Measurements from ENCODE around the gene GATD1. TPM values are rescaled to one million over a fixed set of nuclear protein-coding genes. Genes with fewer than 3 reads are reported as not detected.

GATD1 gene
- total and polyA plus RNA-seq, 4 donors = 22.1 to 63.1 (median 39.1) TPM

GRCh38 chr11:769887-770641 lies 7.2 kb downstream of the GATD1 start:
- TF ChIP-seq CTCF (IDR thresholded peaks at IDR 0.05; ENCODE audit: control extremely low read depth, extremely low read depth) = no peak
- H3K9me3 ChIP-seq (ENCODE audit: control insufficient read depth in 4 of 4, insufficient read depth in 3 of 4, low read length in 3 of 4) = no peaks in the 10 kb centered on the region
- no peak overlapping the region for H3K4me3 ChIP-seq
- peaks cover 0 to 2% (median 0%) of the 10 kb centered on the region in 5 donors for H3K4me1 ChIP-seq (ENCODE audit: control insufficient read depth in 5 of 5, insufficient read depth in 5 of 5, low read length in 5 of 5)
- ATAC-seq (ENCODE audit: insufficient read depth, low FRiP score) (no peak), DNase-seq (no peak)
- H3K27ac ChIP-seq (ENCODE audit: low read depth in 1 of 2, low read length in 1 of 2) = no peak overlapping the region
- H3K27me3 ChIP-seq (ENCODE audit: control insufficient read depth in 3 of 3, insufficient read depth in 3 of 3, low read length in 2 of 3) = no peaks in the 10 kb centered on the region
- WGBS, 2 donors = 91% methylated on average over 23 of the region's 23 CpGs
- no peak overlapping the region for H3K9ac ChIP-seq (ENCODE audit: insufficient read depth in 1 of 2, low read length in 2 of 2)
- H3K36me3 ChIP-seq (ENCODE audit: control insufficient read depth in 4 of 4, insufficient read depth in 4 of 4, low read length in 4 of 4) = peaks cover 0 to 56% (median 17%) of the 10 kb centered on the region in 4 donors

- H3K4me1 ChIP-seq (ENCODE audit: control insufficient read depth in 5 of 5, insufficient read depth in 5 of 5, low read length in 5 of 5) = no peaks in the 10 kb centered on the region
- H3K9ac ChIP-seq (ENCODE audit: insufficient read depth in 1 of 2, low read length in 2 of 2) = no peak overlapping the region
- DNase-seq (no peak), ATAC-seq (ENCODE audit: insufficient read depth, low FRiP score) (no peak)
- no peaks in the 10 kb centered on the region for H3K27me3 ChIP-seq (ENCODE audit: control insufficient read depth in 3 of 3, insufficient read depth in 3 of 3, low read length in 2 of 3)
- no peak overlapping the region for H3K4me3 ChIP-seq
- no peak for TF ChIP-seq CTCF (IDR thresholded peaks at IDR 0.05; ENCODE audit: control extremely low read depth, extremely low read depth)
- H3K36me3 ChIP-seq (ENCODE audit: control insufficient read depth in 4 of 4, insufficient read depth in 4 of 4, low read length in 4 of 4) = peaks cover 12 to 65% (median 23%) of the 10 kb centered on the region in 4 donors
- H3K27ac ChIP-seq (ENCODE audit: low read depth in 1 of 2, low read length in 1 of 2) = no peak overlapping the region
- H3K9me3 ChIP-seq (ENCODE audit: control insufficient read depth in 4 of 4, insufficient read depth in 3 of 4, low read length in 3 of 4) = no peaks in the 10 kb centered on the region
- WGBS, 2 donors = 95% methylated on average over 11 of the region's 11 CpGs
Measured at GRCh38 chr11:767238-767637, 10.0 kb downstream of the GATD1 start.

GRCh38 chr11:766936-767210 lies 10.4 kb downstream of the GATD1 start:
- Histone ChIP-seq H3K9ac (ENCODE audit: insufficient read depth in 1 of 2, low read length in 2 of 2) (no peak overlapping the region), H3K27me3 (ENCODE audit: control insufficient read depth in 3 of 3, insufficient read depth in 3 of 3, low read length in 2 of 3) (no peaks in the 10 kb centered on the region), H3K36me3 (ENCODE audit: control insufficient read depth in 4 of 4, insufficient read depth in 4 of 4, low read length in 4 of 4) (peaks cover 12 to 65% (median 24%) of the 10 kb centered on the region in 4 donors), H3K27ac (ENCODE audit: low read depth in 1 of 2, low read length in 1 of 2) (no peak overlapping the region), H3K4me1 (ENCODE audit: control insufficient read depth in 5 of 5, insufficient read depth in 5 of 5, low read length in 5 of 5) (no peaks in the 10 kb centered on the region), H3K9me3 (ENCODE audit: control insufficient read depth in 4 of 4, insufficient read depth in 3 of 4, low read length in 3 of 4) (no peaks in the 10 kb centered on the region), H3K4me3 (no peak overlapping the region)
- DNase-seq (no peak), ATAC-seq (ENCODE audit: insufficient read depth, low FRiP score) (no peak)
- 92 to 94% methylated on average over 2 of the region's 2 CpGs for WGBS, 2 donors
- no peak for TF ChIP-seq CTCF (IDR thresholded peaks at IDR 0.05; ENCODE audit: control extremely low read depth, extremely low read depth)

Data from lung (tissue), 12 donors.